OCI-LY7 (cell line): Measurements from ENCODE around the gene SEMA6B. TPM values are rescaled to one million over a fixed set of nuclear protein-coding genes. Genes with fewer than 3 reads are reported as not detected.
"Not testable (repeated sequence)": the region's sequence is repeated elsewhere in the genome, so short reads cannot be mapped to it uniquely, and the experiment has no call there.

Experiments
- BruUV-seq: library from RNA; stranded (reverse); fragments of 400-500 nt; replicated peaks from 2 replicates; lab custom pipeline; 2021; lab: Mats Ljungman, UMichigan
- CTCF ChIA-PET: fragments of 300-600 bp; sonication (Branson Sonifier 250); formaldehyde crosslinking; loops from one replicate; lab custom pipeline; 2022; ENCODE audit warnings: antibody characterized with exemption; ENCODE audit not compliant: unreplicated experiment; lab: Charles Lee
- POLR2A ChIA-PET: fragments of 300-600 bp; sonication (Branson Sonifier 250); formaldehyde crosslinking; loops from one replicate; lab custom pipeline; 2022; ENCODE audit warnings: antibody characterized with exemption; lab: Charles Lee
- DNase-seq: peaks from one replicate; pipeline ENCODE4 v3.0.0-alpha.2; 2015; ENCODE audit warnings: low spot score
- H2AFZ ChIP-seq: fragments of 200-600 bp; sonication (generic), shearing (Covaris generic); 2 replicates; pipeline ENCODE4 v1.6.1; 2014; ENCODE audit warnings: mild to moderate bottlenecking, antibody characterized with exemption, low read length, moderate library complexity
- H3K27ac ChIP-seq: fragments of 200-600 bp; sonication (generic); 2 replicates; pipeline ENCODE4 v1.5.1; 2014; ENCODE audit warnings: mixed run types, low read depth, mild to moderate bottlenecking, moderate library complexity, low read length, inconsistent platforms; ENCODE audit not compliant: poor library complexity, severe bottlenecking
- H3K36me3 ChIP-seq: fragments of 200-600 bp; sonication (generic); 2 replicates; pipeline ENCODE4 v1.6.1; 2014; ENCODE audit warnings: mild to moderate bottlenecking, antibody characterized with exemption, low read length, moderate library complexity, mixed read lengths; ENCODE audit not compliant: insufficient read depth
- H3K4me1 ChIP-seq: fragments of 200-600 bp; sonication (generic); 2 replicates; pipeline ENCODE4 v1.5.1; 2014; ENCODE audit warnings: mild to moderate bottlenecking, low read length; ENCODE audit not compliant: insufficient read depth, poor library complexity, severe bottlenecking
- H3K4me2 ChIP-seq: fragments of 200-600 bp; sonication (generic); 2 replicates; pipeline ENCODE4 v1.6.1; 2014; ENCODE audit warnings: mild to moderate bottlenecking, low read length
- H3K4me3 ChIP-seq: fragments of 200-600 bp; sonication (generic); 2 replicates; pipeline ENCODE4 v1.5.1; 2014; ENCODE audit warnings: mild to moderate bottlenecking, low read depth, low read length; ENCODE audit not compliant: poor library complexity, severe bottlenecking
- H3K79me2 ChIP-seq: fragments of 200-600 bp; sonication (generic); 2 replicates; pipeline ENCODE4 v1.6.1; 2016; ENCODE audit warnings: low read depth, mild to moderate bottlenecking, low read length, moderate library complexity, mixed read lengths; ENCODE audit not compliant: insufficient read depth
- H3K9me2 ChIP-seq: fragments of 200-600 bp; sonication (generic); 2 replicates; pipeline ENCODE4 v1.6.1; 2016; ENCODE audit warnings: mild to moderate bottlenecking, low read length, mixed read lengths; ENCODE audit not compliant: insufficient read depth
- H3K9me3 ChIP-seq: fragments of 200-600 bp; sonication (generic); 2 replicates; pipeline ENCODE4 v1.6.1; 2014; ENCODE audit warnings: mild to moderate bottlenecking, mixed run types, low read length, mixed read lengths
- H4K20me1 ChIP-seq: fragments of 200-600 bp; sonication (generic); 2 replicates; pipeline ENCODE4 v1.6.1; 2014; ENCODE audit warnings: mild to moderate bottlenecking, antibody characterized with exemption, low read length, moderate library complexity, mixed read lengths; ENCODE audit not compliant: insufficient read depth
- CTCF ChIP-seq: fragments of 200-600 bp; sonication (generic); conservative IDR thresholded peaks from 2 replicates; pipeline ENCODE4 v1.5.1; 2014; ENCODE audit warnings: mild to moderate bottlenecking, antibody characterized with exemption, low read length, moderate library complexity, mixed read lengths
- EZH2phosphoT487 ChIP-seq: fragments of 200-600 bp; sonication (generic); IDR thresholded peaks from 2 replicates; pipeline ENCODE4 v1.6.1; 2018; ENCODE audit warnings: low read depth, borderline replicate concordance, mild to moderate bottlenecking, mixed run types, antibody characterized with exemption, low read length, moderate library complexity, mixed read lengths
- intact Hi-C: fragments of 100-400 bp; cut with micrococcal nuclease; formaldehyde crosslinking; loops from one replicate; pipeline ENCODE4 v1.10.0; 2022; ENCODE audit not compliant: unreplicated experiment
- total RNA-seq, 2 experiments: library from RNA; depleted of rRNA in 1 of 2; stranded (reverse); fragments of >200 nt in 1 of 2; shearing (Covaris generic) in 1 of 2; gene quantifications; 2 replicates each; pipeline ENCODE4 v1.2.3, GENCODE V29; 2014 to 2022

Gene SEMA6B
- total RNA-seq, 2 experiments from 2014 or later: not detected

GRCh38 chr19:4529924-4530522 lies 29.5 kb downstream of the SEMA6B start:
- ChIA-PET POLR2A (no interaction called here), CTCF (no interaction called here)
- no peaks in the 10 kb centered on the region for H3K9me2 ChIP-seq
- no peaks in the 10 kb centered on the region for H3K9me3 ChIP-seq
- TF ChIP-seq EZH2phosphoT487 (no peak), CTCF (no peak)
- H3K4me2 ChIP-seq: no peak overlapping the region
- H2AFZ ChIP-seq: no peak overlapping the region
- no peak overlapping the region for H3K4me3 ChIP-seq
- H3K36me3 ChIP-seq: no peaks in the 10 kb centered on the region
- peaks cover 7% of the 10 kb centered on the region for H3K4me1 ChIP-seq
- H4K20me1 ChIP-seq: no peaks in the 10 kb centered on the region
- intact Hi-C loops: no loop called here
- no peaks in the 10 kb centered on the region for H3K79me2 ChIP-seq
- DNase-seq: no peak
- no peak overlapping the region for H3K27ac ChIP-seq
- no TSS peak for BruUV-seq

DNA sequence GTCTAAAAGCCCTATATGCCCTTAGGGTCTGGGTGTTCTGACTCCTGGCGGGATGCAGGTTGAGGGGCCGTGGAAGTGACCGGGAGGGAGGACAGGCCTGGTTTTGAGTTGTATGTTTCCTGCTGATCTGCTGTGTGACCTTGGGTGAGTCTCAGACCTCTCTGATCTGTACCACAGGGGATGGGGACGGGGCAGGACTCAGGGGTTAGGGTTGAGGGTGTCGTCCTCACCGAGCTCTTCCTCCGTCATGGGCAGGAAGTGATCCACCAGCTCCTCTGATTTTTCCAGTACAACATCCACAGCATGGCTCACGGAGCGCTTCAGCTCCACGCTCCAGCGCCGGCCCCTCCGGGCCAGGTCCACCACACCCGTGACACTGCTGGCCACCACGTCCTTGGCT lies 30.6 kb downstream of the SEMA6B start:
- Histone ChIP-seq H3K9me2 (no peaks in the 10 kb centered on the region), H3K4me2 (no peak overlapping the region), H3K9me3 (no peaks in the 10 kb centered on the region), H3K36me3 (no peaks in the 10 kb centered on the region), H4K20me1 (no peaks in the 10 kb centered on the region), H3K4me1 (no peaks in the 10 kb centered on the region), H3K79me2 (no peaks in the 10 kb centered on the region), H2AFZ (no peak overlapping the region), H3K4me3 (no peak overlapping the region), H3K27ac (no peak overlapping the region)
- ChIA-PET POLR2A (interaction anchor here (1.3 kb wide), 1 partner anchor 12 kb away, joined by 3 read pairs; the partner anchor contains the start of gene LRG1), CTCF (no interaction called here)
- DNase-seq: no peak
- no TSS peak for BruUV-seq
- intact Hi-C loops: no loop called here
- no peak for TF ChIP-seq EZH2phosphoT487
- no peak for TF ChIP-seq CTCF

DNA sequence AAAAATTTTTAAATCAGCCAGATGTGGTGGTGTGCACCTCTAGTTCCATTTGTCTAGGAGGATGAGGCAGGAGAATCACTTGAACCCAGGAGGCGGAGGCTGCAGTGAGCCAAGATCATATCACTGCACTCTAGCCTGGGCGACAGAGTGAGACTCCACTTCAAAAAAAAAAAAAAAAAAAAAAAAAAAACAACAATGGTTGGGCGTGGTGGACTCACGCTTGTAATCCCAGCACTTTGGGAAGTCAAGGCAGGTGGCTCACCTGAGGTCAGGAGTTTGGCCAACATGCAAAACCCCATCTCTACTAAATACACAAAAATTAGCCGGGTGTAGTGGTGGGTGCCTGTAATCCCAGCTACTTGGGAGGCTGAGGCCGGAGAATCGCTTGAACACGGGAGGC lies 32.1 kb downstream of the SEMA6B start:
- H3K36me3 ChIP-seq, H2AFZ ChIP-seq, POLR2A ChIA-PET, H3K4me3 ChIP-seq, CTCF ChIA-PET, intact Hi-C loops, H3K9me2 ChIP-seq, H3K79me2 ChIP-seq, H3K4me1 ChIP-seq, H3K27ac ChIP-seq, BruUV-seq, DNase-seq, H3K9me3 ChIP-seq, H3K4me2 ChIP-seq, H4K20me1 ChIP-seq: not testable (repeated sequence)
